Cortex of kidney (tissue), 1 donor: ENCODE data around the gene IRF3.

Source experiments
- DNase-seq: peaks from one replicate; lab custom pipeline; 2025; lab: John Stamatoyannopoulos, UW

The IRF3 gene

GRCh38 chr19:49616532-49616931, 49.1 kb downstream of the IRF3 start:
- DNase-seq, result no peak

- no peak for DNase-seq
These were observed 49.8 kb downstream of the IRF3 start for GRCh38 chr19:49615861-49616260.

GRCh38 chr19:49614096-49614833, 51.4 kb downstream of the IRF3 start:
- DNase-seq, result no peak

- DNase-seq, result no peak
These were observed 52.3 kb downstream of the IRF3 start for GRCh38 chr19:49613374-49613773.
